H1 (cell line): Measurements from ENCODE around the gene ZMIZ1. TPM values are rescaled to one million over a fixed set of nuclear protein-coding genes. Genes with fewer than 3 reads are reported as not detected.

Experiments used
- ATF2 ChIP-seq: IDR thresholded peaks from 2 replicates; pipeline ENCODE4 v1.6.1; 2012; ENCODE audit warnings: low read length, inconsistent platforms
- BCL11A ChIP-seq, 2 experiments: IDR thresholded peaks; one replicate each; pipeline ENCODE4 v1.6.1; 2011; ENCODE audit warnings: low read depth in 2 of 2, low read length in 2 of 2, mild to moderate bottlenecking in 2 of 2
- CTCF ChIP-seq, 3 experiments: IDR thresholded peaks; 1 replicate in 2 of 3; 2 replicates in 1 of 3; pipeline versions ENCODE4 v1.5.1 to v1.6.1; 2011; ENCODE audit warnings: low read length in 3 of 3, mild to moderate bottlenecking in 3 of 3, inconsistent platforms in 2 of 3, low read depth in 1 of 3, moderate library complexity in 1 of 3; ENCODE audit not compliant: insufficient read depth in 1 of 3; ENCODE audit errors: control extremely low read depth in 1 of 3
- polyA plus RNA-seq, 7 experiments: library from polyadenylated mRNA; depleted of rRNA in 3 of 7; stranded (reverse) in 5 of 7; unstranded in 2 of 7; fragments of >200 nt in 5 of 7; fragments of 200-250 nt in 2 of 7; gene quantifications; 1 replicate in 5 of 7; 2 replicates in 1 of 7; 4 replicates in 1 of 7; pipeline versions ENCODE4 v1.2.1 to v1.2.3, GENCODE V29; 2011 to 2013; ENCODE audit warnings: missing spikeins in 2 of 7, mixed read lengths in 2 of 7
- total RNA-seq: library from RNA; stranded (reverse); fragmentation: NEBNext Ultra II Directional; extraction: Animal tissue kit (Norgen Biotek cat#: 25700); gene quantifications from 2 replicates; pipeline ENCODE4 v1.2.1, GENCODE V29; 2021
- TF ChIP-seq, protein P1 (sequence below): fragments of 300-600 bp; sonication (generic); IDR thresholded peaks from 2 replicates; pipeline ENCODE4 v1.7.1; 2012; ENCODE audit warnings: low read length, moderate library complexity, mild to moderate bottlenecking, inconsistent platforms; ENCODE audit not compliant: insufficient replicate concordance

Gene ZMIZ1
- total and polyA plus RNA-seq, 2 of the 8 experiments (the other 6 are each of a cell fraction or from before 2014, with no cell fraction given): 8.1 to 28.0 TPM

GRCh38 chr10:79328737-79329504 lies 260.2 kb downstream of the ZMIZ1 start (continued):
- TF ChIP-seq, protein P1, sequence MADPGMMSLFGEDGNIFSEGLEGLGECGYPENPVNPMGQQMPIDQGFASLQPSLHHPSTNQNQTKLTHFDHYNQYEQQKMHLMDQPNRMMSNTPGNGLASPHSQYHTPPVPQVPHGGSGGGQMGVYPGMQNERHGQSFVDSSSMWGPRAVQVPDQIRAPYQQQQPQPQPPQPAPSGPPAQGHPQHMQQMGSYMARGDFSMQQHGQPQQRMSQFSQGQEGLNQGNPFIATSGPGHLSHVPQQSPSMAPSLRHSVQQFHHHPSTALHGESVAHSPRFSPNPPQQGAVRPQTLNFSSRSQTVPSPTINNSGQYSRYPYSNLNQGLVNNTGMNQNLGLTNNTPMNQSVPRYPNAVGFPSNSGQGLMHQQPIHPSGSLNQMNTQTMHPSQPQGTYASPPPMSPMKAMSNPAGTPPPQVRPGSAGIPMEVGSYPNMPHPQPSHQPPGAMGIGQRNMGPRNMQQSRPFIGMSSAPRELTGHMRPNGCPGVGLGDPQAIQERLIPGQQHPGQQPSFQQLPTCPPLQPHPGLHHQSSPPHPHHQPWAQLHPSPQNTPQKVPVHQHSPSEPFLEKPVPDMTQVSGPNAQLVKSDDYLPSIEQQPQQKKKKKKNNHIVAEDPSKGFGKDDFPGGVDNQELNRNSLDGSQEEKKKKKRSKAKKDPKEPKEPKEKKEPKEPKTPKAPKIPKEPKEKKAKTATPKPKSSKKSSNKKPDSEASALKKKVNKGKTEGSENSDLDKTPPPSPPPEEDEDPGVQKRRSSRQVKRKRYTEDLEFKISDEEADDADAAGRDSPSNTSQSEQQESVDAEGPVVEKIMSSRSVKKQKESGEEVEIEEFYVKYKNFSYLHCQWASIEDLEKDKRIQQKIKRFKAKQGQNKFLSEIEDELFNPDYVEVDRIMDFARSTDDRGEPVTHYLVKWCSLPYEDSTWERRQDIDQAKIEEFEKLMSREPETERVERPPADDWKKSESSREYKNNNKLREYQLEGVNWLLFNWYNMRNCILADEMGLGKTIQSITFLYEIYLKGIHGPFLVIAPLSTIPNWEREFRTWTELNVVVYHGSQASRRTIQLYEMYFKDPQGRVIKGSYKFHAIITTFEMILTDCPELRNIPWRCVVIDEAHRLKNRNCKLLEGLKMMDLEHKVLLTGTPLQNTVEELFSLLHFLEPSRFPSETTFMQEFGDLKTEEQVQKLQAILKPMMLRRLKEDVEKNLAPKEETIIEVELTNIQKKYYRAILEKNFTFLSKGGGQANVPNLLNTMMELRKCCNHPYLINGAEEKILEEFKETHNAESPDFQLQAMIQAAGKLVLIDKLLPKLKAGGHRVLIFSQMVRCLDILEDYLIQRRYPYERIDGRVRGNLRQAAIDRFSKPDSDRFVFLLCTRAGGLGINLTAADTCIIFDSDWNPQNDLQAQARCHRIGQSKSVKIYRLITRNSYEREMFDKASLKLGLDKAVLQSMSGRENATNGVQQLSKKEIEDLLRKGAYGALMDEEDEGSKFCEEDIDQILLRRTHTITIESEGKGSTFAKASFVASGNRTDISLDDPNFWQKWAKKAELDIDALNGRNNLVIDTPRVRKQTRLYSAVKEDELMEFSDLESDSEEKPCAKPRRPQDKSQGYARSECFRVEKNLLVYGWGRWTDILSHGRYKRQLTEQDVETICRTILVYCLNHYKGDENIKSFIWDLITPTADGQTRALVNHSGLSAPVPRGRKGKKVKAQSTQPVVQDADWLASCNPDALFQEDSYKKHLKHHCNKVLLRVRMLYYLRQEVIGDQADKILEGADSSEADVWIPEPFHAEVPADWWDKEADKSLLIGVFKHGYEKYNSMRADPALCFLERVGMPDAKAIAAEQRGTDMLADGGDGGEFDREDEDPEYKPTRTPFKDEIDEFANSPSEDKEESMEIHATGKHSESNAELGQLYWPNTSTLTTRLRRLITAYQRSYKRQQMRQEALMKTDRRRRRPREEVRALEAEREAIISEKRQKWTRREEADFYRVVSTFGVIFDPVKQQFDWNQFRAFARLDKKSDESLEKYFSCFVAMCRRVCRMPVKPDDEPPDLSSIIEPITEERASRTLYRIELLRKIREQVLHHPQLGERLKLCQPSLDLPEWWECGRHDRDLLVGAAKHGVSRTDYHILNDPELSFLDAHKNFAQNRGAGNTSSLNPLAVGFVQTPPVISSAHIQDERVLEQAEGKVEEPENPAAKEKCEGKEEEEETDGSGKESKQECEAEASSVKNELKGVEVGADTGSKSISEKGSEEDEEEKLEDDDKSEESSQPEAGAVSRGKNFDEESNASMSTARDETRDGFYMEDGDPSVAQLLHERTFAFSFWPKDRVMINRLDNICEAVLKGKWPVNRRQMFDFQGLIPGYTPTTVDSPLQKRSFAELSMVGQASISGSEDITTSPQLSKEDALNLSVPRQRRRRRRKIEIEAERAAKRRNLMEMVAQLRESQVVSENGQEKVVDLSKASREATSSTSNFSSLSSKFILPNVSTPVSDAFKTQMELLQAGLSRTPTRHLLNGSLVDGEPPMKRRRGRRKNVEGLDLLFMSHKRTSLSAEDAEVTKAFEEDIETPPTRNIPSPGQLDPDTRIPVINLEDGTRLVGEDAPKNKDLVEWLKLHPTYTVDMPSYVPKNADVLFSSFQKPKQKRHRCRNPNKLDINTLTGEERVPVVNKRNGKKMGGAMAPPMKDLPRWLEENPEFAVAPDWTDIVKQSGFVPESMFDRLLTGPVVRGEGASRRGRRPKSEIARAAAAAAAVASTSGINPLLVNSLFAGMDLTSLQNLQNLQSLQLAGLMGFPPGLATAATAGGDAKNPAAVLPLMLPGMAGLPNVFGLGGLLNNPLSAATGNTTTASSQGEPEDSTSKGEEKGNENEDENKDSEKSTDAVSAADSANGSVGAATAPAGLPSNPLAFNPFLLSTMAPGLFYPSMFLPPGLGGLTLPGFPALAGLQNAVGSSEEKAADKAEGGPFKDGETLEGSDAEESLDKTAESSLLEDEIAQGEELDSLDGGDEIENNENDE: no peak
- no peak for TF ChIP-seq CTCF (IDR thresholded peaks at IDR 0.05; ENCODE audit: control extremely low read depth in 1 of 3, insufficient read depth in 1 of 3, low read depth in 1 of 3, low read length in 3 of 3)
- TF ChIP-seq BCL11A (IDR thresholded peaks at IDR 0.05; ENCODE audit: low read depth in 2 of 2, low read length in 2 of 2): no peak
- TF ChIP-seq ATF2: no peak
- TF ChIP-seq, all 59 proteins: peak for 0
